Mesenchymal stem cell (in vitro differentiated cells and primary cell): ENCODE data around the gene TUBD1.
A peak's percentile ranks its signal among the peaks of the same experiment; 100 is the strongest.

ENCODE experiments used
- DNase-seq: peaks from one replicate; pipeline ENCODE4 v3.0.0-alpha.2; 2013
- H2AFZ ChIP-seq: one replicate; pipeline ENCODE4 v1.6.1; 2013; ENCODE audit warnings: low read depth, mild to moderate bottlenecking, control low read depth, inconsistent platforms, low read length, moderate library complexity
- H2AK5ac ChIP-seq: 2 replicates; pipeline ENCODE4 v1.6.1; 2013; ENCODE audit warnings: low read length, moderate library complexity, mild to moderate bottlenecking, inconsistent platforms; ENCODE audit not compliant: severe bottlenecking
- H2BK120ac ChIP-seq: one replicate; pipeline ENCODE4 v1.6.1; 2013; ENCODE audit warnings: low read depth, mild to moderate bottlenecking, inconsistent platforms, low read length, moderate library complexity
- H2BK12ac ChIP-seq, 2 experiments: one replicate each; pipeline ENCODE4 v1.6.1; 2013; ENCODE audit warnings: inconsistent platforms in 2 of 2, low read length in 2 of 2, mild to moderate bottlenecking in 2 of 2, moderate library complexity in 2 of 2, control low read depth in 1 of 2
- H2BK15ac ChIP-seq: one replicate; pipeline ENCODE4 v1.6.1; 2013; ENCODE audit warnings: mild to moderate bottlenecking, low read depth, inconsistent platforms; ENCODE audit not compliant: poor library complexity, severe bottlenecking
- H2BK5ac ChIP-seq: 2 replicates; pipeline ENCODE4 v1.6.1; 2013; ENCODE audit warnings: low read depth, mild to moderate bottlenecking, low read length, control low read depth, inconsistent platforms; ENCODE audit not compliant: poor library complexity, severe bottlenecking
- H3K14ac ChIP-seq, 2 experiments: one replicate each; pipeline ENCODE4 v1.6.1; 2013; ENCODE audit warnings: inconsistent platforms in 2 of 2, low read length in 2 of 2, control low read depth in 1 of 2, mild to moderate bottlenecking in 1 of 2, moderate library complexity in 1 of 2
- H3K18ac ChIP-seq, 2 experiments: one replicate each; pipeline ENCODE4 v1.6.1; 2013; ENCODE audit warnings: inconsistent platforms in 2 of 2, low read length in 2 of 2, control low read depth in 1 of 2, low read depth in 1 of 2, mild to moderate bottlenecking in 1 of 2
- H3K23ac ChIP-seq, 2 experiments: one replicate each; pipeline ENCODE4 v1.6.1; 2013; ENCODE audit warnings: inconsistent platforms in 2 of 2, low read length in 2 of 2, mild to moderate bottlenecking in 2 of 2, moderate library complexity in 2 of 2, control low read depth in 1 of 2
- H3K27ac ChIP-seq: 2 replicates; pipeline ENCODE4 v1.5.1; 2013; ENCODE audit warnings: mild to moderate bottlenecking, moderate library complexity, low read length, control low read depth, inconsistent platforms; ENCODE audit not compliant: poor library complexity, severe bottlenecking
- H3K27me3 ChIP-seq, 2 experiments: 2 replicates each; pipeline versions ENCODE4 v1.6.1 to v1.7.0; 2013; ENCODE audit warnings: low read length in 2 of 2, mild to moderate bottlenecking in 2 of 2, moderate library complexity in 2 of 2, control low read depth in 1 of 2, inconsistent platforms in 1 of 2; ENCODE audit not compliant: control insufficient read depth in 1 of 2, insufficient read depth in 1 of 2
- H3K36me3 ChIP-seq, 2 experiments: 2 replicates each; pipeline versions ENCODE4 v1.6.1 to v1.7.0; 2013; ENCODE audit warnings: low read length in 2 of 2, control low read depth in 1 of 2, inconsistent platforms in 1 of 2, low read depth in 1 of 2, mild to moderate bottlenecking in 1 of 2; ENCODE audit not compliant: insufficient read depth in 2 of 2, control insufficient read depth in 1 of 2
- H3K4ac ChIP-seq, 2 experiments: one replicate each; pipeline ENCODE4 v1.6.1; 2013; ENCODE audit warnings: inconsistent platforms in 2 of 2, low read length in 2 of 2, mild to moderate bottlenecking in 2 of 2, moderate library complexity in 2 of 2, control low read depth in 1 of 2, low read depth in 1 of 2
- H3K4me1 ChIP-seq: 2 replicates; pipeline ENCODE4 v1.6.1; 2013; ENCODE audit warnings: low read depth, low read length, control low read depth; ENCODE audit not compliant: control insufficient read depth, insufficient read depth
- H3K4me2 ChIP-seq: 2 replicates; pipeline ENCODE4 v1.6.1; 2013; ENCODE audit warnings: low read length, mild to moderate bottlenecking, inconsistent platforms; ENCODE audit not compliant: poor library complexity, severe bottlenecking
- H3K4me3 ChIP-seq, 2 experiments: 2 replicates each; pipeline versions ENCODE4 v1.5.1 to v1.7.0; 2013; ENCODE audit warnings: low read length in 2 of 2, mild to moderate bottlenecking in 2 of 2, control low read depth in 1 of 2, low read depth in 1 of 2; ENCODE audit not compliant: insufficient read depth in 1 of 2
- H3K79me1 ChIP-seq: replicated peaks from 2 replicates; pipeline ENCODE4 v1.6.1; 2013; ENCODE audit warnings: mild to moderate bottlenecking, control low read depth, low read length, inconsistent platforms; ENCODE audit not compliant: poor library complexity, severe bottlenecking
- H3K9ac ChIP-seq: 2 replicates; pipeline ENCODE4 v1.7.0; 2013; ENCODE audit warnings: mild to moderate bottlenecking, low read length, moderate library complexity
- H3K9me3 ChIP-seq: 2 replicates; pipeline ENCODE4 v1.7.0; 2013; ENCODE audit warnings: mild to moderate bottlenecking, low read length; ENCODE audit not compliant: control insufficient read depth
- H4K8ac ChIP-seq: one replicate; pipeline ENCODE4 v1.6.1; 2013; ENCODE audit warnings: inconsistent platforms, mild to moderate bottlenecking, low read length, moderate library complexity
- H4K91ac ChIP-seq: one replicate; pipeline ENCODE4 v1.6.1; 2013; ENCODE audit warnings: mild to moderate bottlenecking, low read length, inconsistent platforms
- WGBS: methylation state at CpG from one replicate; pipeline ENCODE4 v1.1.7; 2013; ENCODE audit warnings: mixed read lengths; 5-methylcytosine and 5-hydroxymethylcytosine counted together

The TUBD1 gene

DNA sequence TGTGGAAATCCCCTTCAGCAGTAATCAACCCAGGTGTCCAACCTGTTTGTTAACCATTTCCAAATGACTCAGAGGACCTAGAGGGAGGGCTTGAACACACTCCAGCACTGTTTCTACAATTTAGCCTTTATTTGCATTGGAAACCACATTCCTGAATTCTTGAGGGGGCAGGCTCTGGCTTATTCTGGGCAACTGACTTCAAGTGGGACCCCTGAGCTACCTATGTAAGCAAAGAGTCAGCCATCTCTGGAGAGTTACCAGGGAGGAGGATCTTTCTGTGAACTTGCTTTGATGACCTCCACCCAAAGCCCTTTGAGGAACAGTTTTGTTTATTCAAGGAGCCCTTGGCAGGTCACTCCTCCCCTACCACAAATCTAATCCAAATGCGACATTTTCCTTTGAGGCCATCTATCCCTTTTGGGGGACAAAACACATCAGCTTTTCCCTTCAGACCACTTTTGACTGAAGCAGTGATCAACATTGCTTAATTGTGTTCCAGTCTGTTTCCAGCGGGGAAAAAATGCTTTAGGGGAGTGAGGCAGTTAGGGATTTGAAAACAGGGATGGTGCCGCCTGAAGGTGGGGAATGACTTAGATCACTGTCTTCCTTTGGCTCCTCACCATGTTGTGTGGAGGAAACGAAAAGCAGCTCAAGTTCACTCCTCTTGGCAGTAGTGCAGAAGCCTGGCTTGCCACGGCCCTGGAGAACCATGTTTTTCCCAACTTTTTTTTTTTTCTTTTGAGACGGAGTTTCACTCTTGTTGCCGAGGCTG is 46.2 kb downstream of the TUBD1 start:
- H3K9me3 ChIP-seq, result no peaks in the 10 kb centered on the region
- H3K9ac ChIP-seq, result peak overlapping the region; percentile 99
- H2BK15ac ChIP-seq, result no peak overlapping the region
- 63% methylated on average over 7 of the region's 7 CpGs for WGBS
- peak overlapping the region; percentile 100 for H2AK5ac ChIP-seq
- peak overlapping the region in 1 of 2 experiments; percentile 43 for H3K4me3 ChIP-seq
- H2BK5ac ChIP-seq, result peak overlapping the region; percentile 95
- H3K18ac ChIP-seq, result peak overlapping the region; percentile 4 to 83
- H3K4me2 ChIP-seq, result peak overlapping the region; percentile 19
- no peaks in the 10 kb centered on the region for H3K79me1 ChIP-seq
- peaks cover 0 to 7% of the 10 kb centered on the region in 2 experiments for H3K36me3 ChIP-seq
- no peak overlapping the region for H2AFZ ChIP-seq
- H3K14ac ChIP-seq, result peak overlapping the region in 1 of 2 experiments; percentile 22
- no peaks in the 10 kb centered on the region for H3K27me3 ChIP-seq
- H4K91ac ChIP-seq, result no peak overlapping the region
- H4K8ac ChIP-seq, result peak overlapping the region; percentile 80
- H3K4ac ChIP-seq, result peak overlapping the region in 1 of 2 experiments; percentile 86
- peaks cover 10% of the 10 kb centered on the region for H3K4me1 ChIP-seq
- H3K23ac ChIP-seq, result no peak overlapping the region
- peak; percentile 87 for DNase-seq
- peak overlapping the region; percentile 2 to 82 for H2BK12ac ChIP-seq
- H2BK120ac ChIP-seq, result peak overlapping the region; percentile 54
- H3K27ac ChIP-seq, result peak overlapping the region; percentile 100

GRCh38 chr17:59845595-59846393 is 46.9 kb downstream of the TUBD1 start:
- 69% methylated on average over 3 of the region's 3 CpGs for WGBS
- Histone ChIP-seq H3K36me3 (peaks cover 0 to 15% of the 10 kb centered on the region in 2 experiments), H2AK5ac (peak overlapping the region; percentile 69), H2AFZ (no peak overlapping the region), H4K8ac (no peak overlapping the region), H3K4me2 (no peak overlapping the region), H3K4ac (peak overlapping the region in 1 of 2 experiments; percentile 24), H2BK15ac (no peak overlapping the region), H2BK120ac (no peak overlapping the region), H3K79me1 (no peaks in the 10 kb centered on the region), H3K14ac (no peak overlapping the region), H2BK5ac (peak overlapping the region; percentile 95), H3K4me3 (peak overlapping the region in 1 of 2 experiments; percentile 43), H3K9ac (peak overlapping the region; percentile 99), H3K4me1 (peaks cover 10% of the 10 kb centered on the region), H4K91ac (peak overlapping the region; percentile 27), H3K18ac (peak overlapping the region; percentile 14 to 61), H3K23ac (no peak overlapping the region), H3K27ac (peak overlapping the region; percentile 100), H2BK12ac (peak overlapping the region in 1 of 2 experiments; percentile 54), H3K9me3 (no peaks in the 10 kb centered on the region), H3K27me3 (no peaks in the 10 kb centered on the region)
- peak; percentile 85 for DNase-seq

GRCh38 chr17:59844884-59845594 is 47.7 kb downstream of the TUBD1 start:
- 83% methylated on average over 1 of the region's 3 CpGs for WGBS
- Histone ChIP-seq H3K9ac (peak overlapping the region; percentile 99), H3K9me3 (no peaks in the 10 kb centered on the region)

More at GRCh38 chr17:59844884-59845594, 47.7 kb downstream of the TUBD1 start:
- no peak overlapping the region for H3K23ac ChIP-seq
- no peaks in the 10 kb centered on the region for H3K27me3 ChIP-seq
- no peak overlapping the region for H3K4me2 ChIP-seq
- H4K91ac ChIP-seq, result no peak overlapping the region
- H2BK120ac ChIP-seq, result no peak overlapping the region
- H3K14ac ChIP-seq, result no peak overlapping the region
- H2AK5ac ChIP-seq, result no peak overlapping the region
- no peak overlapping the region for H4K8ac ChIP-seq
- H3K36me3 ChIP-seq, result peaks cover 0 to 22% of the 10 kb centered on the region in 2 experiments
- no peak overlapping the region for H3K4ac ChIP-seq
- H3K18ac ChIP-seq, result peak overlapping the region in 1 of 2 experiments; percentile 62
- no peak overlapping the region for H2AFZ ChIP-seq
- H3K4me3 ChIP-seq, result no peak overlapping the region
- peak overlapping the region; percentile 100 for H3K27ac ChIP-seq
- peak overlapping the region; percentile 95 for H2BK5ac ChIP-seq
- peak; percentile 68 for DNase-seq
- no peak overlapping the region for H2BK12ac ChIP-seq
- peaks cover 10% of the 10 kb centered on the region for H3K4me1 ChIP-seq
- no peaks in the 10 kb centered on the region for H3K79me1 ChIP-seq
- no peak overlapping the region for H2BK15ac ChIP-seq
